GM21515 (cell line): Measurements from ENCODE around the gene ANG.
"Not testable (repeated sequence)": the region's sequence is repeated elsewhere in the genome, so short reads cannot be mapped to it uniquely, and the experiment has no call there.

ENCODE experiments used
- ATAC-seq: cut with Tn5 transposase; IDR thresholded peaks from one replicate; pipeline ENCODE4 v1.9.1; 2021; ENCODE audit not compliant: unreplicated experiment

ANG gene

GRCh38 chr14:20734430-20734806 lies 45.9 kb downstream of the ANG start:
- ATAC-seq, result no peak

GRCh38 chr14:20738292-20738691 lies 49.7 kb downstream of the ANG start:
- not testable (repeated sequence) for ATAC-seq

GRCh38 chr14:20742132-20742531 lies 53.6 kb downstream of the ANG start:
- no peak for ATAC-seq

GRCh38 chr14:20743556-20743955 lies 55.0 kb downstream of the ANG start:
- ATAC-seq, result no peak
